ENCODE results near the gene TMEM91.

DNA sequence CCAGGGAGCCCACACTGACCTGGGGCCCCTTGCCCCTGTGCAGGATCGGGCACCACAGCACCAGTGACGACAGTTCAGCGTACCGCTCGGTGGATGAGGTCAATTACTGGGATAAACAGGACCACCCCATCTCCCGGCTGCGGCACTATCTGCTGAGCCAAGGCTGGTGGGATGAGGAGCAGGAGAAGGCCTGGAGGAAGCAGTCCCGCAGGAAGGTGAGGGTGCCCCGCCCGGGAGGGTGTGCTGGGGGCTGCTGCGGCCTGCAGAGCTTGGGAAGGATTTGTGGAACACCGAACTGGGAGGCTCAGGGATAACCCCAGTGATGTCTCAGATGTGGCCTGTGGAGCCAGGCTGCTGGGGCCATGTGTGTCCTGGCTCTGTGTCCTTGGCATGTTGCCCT, 46.6 kb downstream of the TMEM91 start:
- no peak for TF ChIP-seq TAF1 (IDR thresholded peaks at IDR 0.05; ENCODE audit: borderline replicate concordance, insufficient read depth, low read length)
- TF ChIP-seq POLR2AphosphoS5 (IDR thresholded peaks at IDR 0.05; ENCODE audit: low read depth, low read length), result no peak

All from PFSK-1 (cell line).